HepG2 (cell line): ENCODE measurements around the gene SENP7. TPM values are rescaled to one million over a fixed set of nuclear protein-coding genes. Genes with fewer than 3 reads are reported as not detected.

Source experiments
- ATAC-seq: fragments of 200-7000 bp; cut with Tn5 transposase; 3 replicates; pipeline ENCODE4 v1.9.1; 2020; ENCODE audit warnings: mild to moderate bottlenecking, moderate library complexity
- BruUV-seq: library from RNA; stranded (reverse); fragments of 400-500 nt; replicated peaks from 2 replicates; lab custom pipeline; 2021; lab: Mats Ljungman, UMichigan
- CTCF ChIA-PET: fragments of 300-600 bp; formaldehyde crosslinking; extraction: SDS; loops from one replicate; lab custom pipeline; 2021; ENCODE audit warnings: low total read pairs, inconsistent platforms, low intra/inter-chr PET ratio; lab: Yijun Ruan, JAX
- POLR2A ChIA-PET: fragments of 350-600 bp; sonication (Branson Sonifier 250); formaldehyde crosslinking; loops from one replicate; lab custom pipeline; 2020; ENCODE audit warnings: antibody characterized with exemption, inconsistent platforms; lab: Yijun Ruan, JAX
- DNase-seq: peaks from one replicate; pipeline ENCODE4 v3.0.0-alpha.2; 2015; ENCODE audit warnings: low spot score
- FAIRE-seq: peaks from 3 replicates; lab custom pipeline; 2011; peaks lifted over from hg19 to GRCh38; lab: Jason Lieb, UNC
- H2AFZ ChIP-seq: one replicate; pipeline ENCODE4 v1.6.1; 2011; ENCODE audit warnings: low read length, inconsistent platforms
- H3K27ac ChIP-seq: fragments of 300-600 bp; 3 replicates; pipeline ENCODE4 v1.8.0; 2011; ENCODE audit warnings: mixed run types, mild to moderate bottlenecking, mixed read lengths, low read length, inconsistent platforms; ENCODE audit not compliant: insufficient read depth; ENCODE audit errors: extremely low read length
- H3K27me3 ChIP-seq, 2 experiments: fragments of 200-600 bp in 1 of 2; 2 replicates in 1 of 2; 3 replicates in 1 of 2; pipeline versions ENCODE4 v1.6.0 to v1.8.0; 2011; ENCODE audit warnings: low read length in 2 of 2, mild to moderate bottlenecking in 2 of 2, moderate library complexity in 2 of 2, inconsistent platforms in 1 of 2; ENCODE audit not compliant: insufficient read depth in 2 of 2, control insufficient read depth in 1 of 2
- H3K36me3 ChIP-seq, 2 experiments: fragments of 200-600 bp in 1 of 2; replicated peaks in 1 of 2; 2 replicates in 1 of 2; 3 replicates in 1 of 2; pipeline versions ENCODE4 v1.5.1 to v1.8.0; 2011; ENCODE audit warnings: low read length in 2 of 2, inconsistent platforms in 1 of 2; ENCODE audit not compliant: insufficient read depth in 2 of 2, control insufficient read depth in 1 of 2
- H3K4me1 ChIP-seq: 2 replicates; pipeline ENCODE4 v1.5.1; 2012; ENCODE audit warnings: low read length, inconsistent platforms; ENCODE audit not compliant: insufficient read depth
- H3K4me2 ChIP-seq: 2 replicates; pipeline ENCODE4 v1.6.0; 2011; ENCODE audit warnings: low read depth, low read length, inconsistent platforms
- H3K4me3 ChIP-seq, 3 experiments: fragments of 200-600 bp in 1 of 3; sonication (generic), shearing (Covaris generic) in 1 of 3; replicated peaks in 1 of 3; 2 replicates each; pipeline ENCODE4 v1.5.1; 2011 to 2016; ENCODE audit warnings: low read length in 3 of 3, inconsistent platforms in 2 of 3, low read depth in 2 of 3, mild to moderate bottlenecking in 2 of 3, control low read depth in 1 of 3, mixed read lengths in 1 of 3; ENCODE audit not compliant: insufficient read depth in 1 of 3
- H3K79me2 ChIP-seq: one replicate; pipeline ENCODE4 v1.6.1; 2011; ENCODE audit warnings: low read length, inconsistent platforms; ENCODE audit not compliant: insufficient read depth
- H3K9ac ChIP-seq: 2 replicates; pipeline ENCODE4 v1.6.0; 2011; ENCODE audit warnings: mild to moderate bottlenecking, low read depth, low read length, inconsistent platforms; ENCODE audit not compliant: insufficient read depth
- H3K9me3 ChIP-seq: 2 replicates; pipeline ENCODE4 v1.5.1; 2012; ENCODE audit warnings: mild to moderate bottlenecking, low read length
- H4K20me1 ChIP-seq: 2 replicates; pipeline ENCODE4 v1.6.0; 2011; ENCODE audit warnings: inconsistent platforms, mild to moderate bottlenecking, low read length, moderate library complexity; ENCODE audit not compliant: insufficient read depth
- HMG20B ChIP-seq: conservative IDR thresholded peaks from 2 replicates; pipeline ENCODE4 v1.6.1; 2016; ENCODE audit warnings: missing genetic modification reagents, missing compliant biosample characterization
- HMGXB3 ChIP-seq: sonication (generic); formaldehyde crosslinking; IDR thresholded peaks from 2 replicates; pipeline ENCODE4 v1.4.0; 2020; ENCODE audit warnings: missing genetic modification reagents, borderline replicate concordance
- MIER3 ChIP-seq: IDR thresholded peaks from 2 replicates; pipeline ENCODE4 v1.6.1; 2016; ENCODE audit warnings: missing compliant biosample characterization, borderline replicate concordance
- TSC22D2 ChIP-seq: sonication (generic); formaldehyde crosslinking; IDR thresholded peaks from 2 replicates; pipeline ENCODE4 v1.5.1; 2020; ENCODE audit warnings: missing genetic modification reagents, mild to moderate bottlenecking, borderline replicate concordance
- WGBS: methylation state at CpG from one replicate; pipeline ENCODE4 v1.1.6; 2017; ENCODE audit warnings: low lambda C conversion rate; 5-methylcytosine and 5-hydroxymethylcytosine counted together
- in situ Hi-C: cut with HindIII; loops from 2 replicates; pipeline ENCODE4 v1.10.0; 2017; ENCODE audit warnings: low pct_unique_long_range_greater_than_20kb; ENCODE audit not compliant: extremely low pct_ligation_motif_present
- intact Hi-C: fragments of 100-400 bp; cut with micrococcal nuclease; formaldehyde crosslinking; loops from one replicate; pipeline ENCODE4 v1.10.0; 2022; ENCODE audit not compliant: unreplicated experiment
- polyA plus RNA-seq, 8 experiments: library from polyadenylated mRNA; depleted of rRNA in 3 of 8; stranded (reverse) in 7 of 8; unstranded in 1 of 8; fragments of >200 nt; fragmentation: Illumina TruSeq in 4 of 8; extraction: Trizol in 4 of 8; gene quantifications; 2 replicates each; pipeline versions ENCODE4 v1.2.1 to v1.2.3, GENCODE V29; 2011 to 2016; ENCODE audit warnings: low read depth in 4 of 8, missing spikeins in 1 of 8, mixed read lengths in 1 of 8; ENCODE audit not compliant: insufficient read depth in 1 of 8
- total RNA-seq, 5 experiments: library from RNA; depleted of rRNA; stranded (reverse); fragments of >200 nt; fragmentation: Illumina TruSeq; extraction: Trizol; gene quantifications; 2 replicates each; pipeline ENCODE4 v1.2.3, GENCODE V29; 2016; ENCODE audit warnings: low read depth in 1 of 5

SENP7 gene
- total and polyA plus RNA-seq, 2 of the 13 experiments (the other 11 are each of a cell fraction or from before 2014, with no cell fraction given) = 9.1 to 10.3 TPM

DNA sequence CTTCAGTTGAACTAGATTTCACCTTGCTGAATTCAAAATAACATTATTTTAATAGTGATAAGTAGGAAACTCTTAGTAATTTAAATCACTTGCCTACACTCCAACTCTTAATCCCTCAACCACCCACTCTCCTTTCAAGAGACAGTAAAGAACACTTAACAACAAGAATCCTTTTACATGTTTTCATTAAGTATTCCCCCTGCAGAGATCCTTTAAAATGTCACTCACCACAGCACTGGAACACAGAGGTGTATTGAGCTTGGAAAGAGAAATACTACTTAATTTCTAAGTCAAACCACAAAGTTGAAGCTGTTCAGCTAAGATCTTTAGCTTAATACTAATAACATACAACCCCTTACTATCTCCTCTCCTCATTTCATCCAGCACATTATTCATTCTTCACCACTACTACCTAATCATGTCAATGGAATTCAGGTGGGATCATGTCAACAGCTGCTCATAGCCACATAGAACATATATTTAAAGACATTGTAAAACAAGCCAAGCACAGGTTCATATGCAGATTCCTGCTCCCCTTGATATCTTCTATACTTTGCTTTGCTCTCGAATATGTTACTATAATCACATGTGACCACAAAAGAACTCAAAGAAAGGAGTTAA, 233.1 kb downstream of the SENP7 start:
- no peak overlapping the region for H3K4me2 ChIP-seq
- H3K36me3 ChIP-seq = no peaks in the 10 kb centered on the region
- ATAC-seq = no peak
- TF ChIP-seq TSC22D2 (CRISPR knock-in tag) = no peak
- no peak for TF ChIP-seq MIER3 (CRISPR knock-in tag)
- no peak for TF ChIP-seq HMG20B (CRISPR knock-in tag)
- H2AFZ ChIP-seq = no peak overlapping the region
- no peaks in the 10 kb centered on the region for H3K4me1 ChIP-seq
- BruUV-seq = no TSS peak
- H3K27me3 ChIP-seq = no peaks in the 10 kb centered on the region; a peak in 1 of 5 replicates
- WGBS = 0% methylated on average over 1 of the region's 1 CpG
- no peaks in the 10 kb centered on the region for H3K79me2 ChIP-seq
- no peak for DNase-seq
- ChIA-PET CTCF (no interaction called here), POLR2A (no interaction called here)
- H3K4me3 ChIP-seq = no peak overlapping the region
- no peak overlapping the region for H3K27ac ChIP-seq
- no peaks in the 10 kb centered on the region for H3K9me3 ChIP-seq
- intact Hi-C loops = no loop called here
- FAIRE-seq = no peak
- in situ Hi-C loops = no loop called here
- no peak overlapping the region for H3K9ac ChIP-seq
- H4K20me1 ChIP-seq = no peaks in the 10 kb centered on the region

GRCh38 chr3:101279162-101279561, 233.8 kb downstream of the SENP7 start:
- no peak for ATAC-seq
- Histone ChIP-seq H3K27me3 (no peaks in the 10 kb centered on the region; a peak in 1 of 5 replicates), H3K4me3 (no peak overlapping the region), H3K79me2 (no peaks in the 10 kb centered on the region), H3K9ac (no peak overlapping the region), H3K27ac (no peak overlapping the region), H3K9me3 (no peaks in the 10 kb centered on the region), H2AFZ (no peak overlapping the region), H4K20me1 (no peaks in the 10 kb centered on the region), H3K4me1 (no peaks in the 10 kb centered on the region), H3K36me3 (no peaks in the 10 kb centered on the region), H3K4me2 (no peak overlapping the region)
- ChIA-PET CTCF (no interaction called here), POLR2A (no interaction called here)
- no peak for FAIRE-seq
- in situ Hi-C loops = no loop called here
- intact Hi-C loops = no loop called here
- no peak for TF ChIP-seq HMGXB3 (CRISPR knock-in tag)
- no peak for DNase-seq
- BruUV-seq = no TSS peak
